ENCODE results near the gene ZNF175.

GRCh38 chr19:51615991-51616390, 44.9 kb downstream of the ZNF175 start:
- no peak for TF ChIP-seq CTCF (IDR thresholded peaks at IDR 0.05)
- no peak for TF ChIP-seq PHF8 (IDR thresholded peaks at IDR 0.05; ENCODE audit: borderline replicate concordance, low read depth)
- TF ChIP-seq TP53 (CRISPR knock-in tag; IDR thresholded peaks at IDR 0.05), result no peak
- no peak for TF ChIP-seq CHD2 (IDR thresholded peaks at IDR 0.05; ENCODE audit: low read length, partially characterized antibody)
- TF ChIP-seq KDM1A (IDR thresholded peaks at IDR 0.05; ENCODE audit: low read depth), result no peak
- no peak for TF ChIP-seq JUN (IDR thresholded peaks at IDR 0.05)
- no peak for TF ChIP-seq MAFK (IDR thresholded peaks at IDR 0.05; ENCODE audit: partially characterized antibody)
- no peak for TF ChIP-seq POLR2A (IDR thresholded peaks at IDR 0.05; ENCODE audit: low read length)
- TF ChIP-seq REST (IDR thresholded peaks at IDR 0.05), result no peak
- no peak for TF ChIP-seq MAX (IDR thresholded peaks at IDR 0.05)
- TF ChIP-seq HEYL (CRISPR knock-in tag; IDR thresholded peaks at IDR 0.05), result no peak

Measured in A549 (cell line).